ENCODE data around the gene MEP1A. TPM values are rescaled to one million over a fixed set of nuclear protein-coding genes. Genes with fewer than 3 reads are reported as not detected.
"Not testable (repeated sequence)": the region's sequence is repeated elsewhere in the genome, so short reads cannot be mapped to it uniquely, and the experiment has no call there.

The MEP1A gene
- total and polyA plus RNA-seq, 2 donors (not counting 3 experiments of a cell fraction or from before 2014, with no cell fraction given) = not detected

GRCh38 chr6:46850792-46851191, 57.6 kb downstream of the MEP1A start:
- BruUV-seq (replicated peaks) = no TSS peak
- peaks cover 31% of the 10 kb centered on the region for H3K4me1 ChIP-seq (ENCODE audit: control insufficient read depth, extremely low read depth, insufficient read depth, low read length)
- H3K36me3 ChIP-seq (ENCODE audit: control insufficient read depth in 2 of 2, extremely low read depth in 1 of 2, insufficient read depth in 2 of 2, low read length in 2 of 2) = no peaks in the 10 kb centered on the region
- no peaks in the 10 kb centered on the region for H3K79me2 ChIP-seq (ENCODE audit: control insufficient read depth, insufficient read depth, low read length)
- TF ChIP-seq FOS (IDR thresholded peaks at IDR 0.05; ENCODE audit: borderline replicate concordance, insufficient read depth, low read length) (no peak), MAX (IDR thresholded peaks at IDR 0.05; ENCODE audit: insufficient read depth, insufficient read length) (no peak), POLR2AphosphoS5 (IDR thresholded peaks at IDR 0.05; ENCODE audit: insufficient read depth, low read depth, low read length) (no peak), POLR2A (IDR thresholded peaks at IDR 0.05; ENCODE audit: low read depth, low read length) (no peak), EZH2 (IDR thresholded peaks at IDR 0.05; ENCODE audit: borderline replicate concordance, low read depth, low read length, severe bottlenecking) (no peak), CTCF (IDR thresholded peaks at IDR 0.05; ENCODE audit: extremely low read depth in 1 of 2, insufficient read depth in 1 of 2, low read depth in 1 of 2, low read length in 2 of 2) (no peak), JUN (IDR thresholded peaks at IDR 0.05; ENCODE audit: borderline replicate concordance, insufficient read depth, insufficient read length, low read depth) (no peak), MYC (IDR thresholded peaks at IDR 0.05; ENCODE audit: low read depth, low read length) (no peak), GATA2 (IDR thresholded peaks at IDR 0.05; ENCODE audit: insufficient read depth, insufficient read length, low read depth, low read length) (no peak)
- no peak overlapping the region for H2AFZ ChIP-seq (ENCODE audit: low read depth, low read length)
- FAIRE-seq = no peak
- H3K4me3 ChIP-seq (replicated peaks in 1 of 3; ENCODE audit: insufficient read depth in 1 of 3, low read depth in 1 of 3, low read length in 3 of 3) = no peak overlapping the region
- POLR2A ChIA-PET = no interaction called here
- H3K9me1 ChIP-seq (replicated peaks; ENCODE audit: control insufficient read depth, extremely low read depth, insufficient read depth, low read length) = no peaks in the 10 kb centered on the region
- intact Hi-C loops (cut with micrococcal nuclease) (loop anchor here (2.0 kb wide), 1 partner anchor 58 kb away; no protein-coding TSS in a partner anchor), dilution Hi-C loops (cut with MboI; ENCODE audit: extremely low pct_ligation_motif_present, low sequenced_read_pairs) (no loop called here)
- H3K27me3 ChIP-seq (ENCODE audit: control insufficient read depth in 2 of 2, insufficient read depth in 2 of 2, low read length in 2 of 2) = no peaks in the 10 kb centered on the region
- H4K20me1 ChIP-seq (replicated peaks; ENCODE audit: control insufficient read depth, extremely low read depth, insufficient read depth, low read length) = no peaks in the 10 kb centered on the region
- H3K4me2 ChIP-seq (ENCODE audit: insufficient read depth, low read length) = no peak overlapping the region
- no peak overlapping the region for H3K27ac ChIP-seq (ENCODE audit: insufficient read depth, low read depth, low read length)
- CTCF ChIA-PET = interaction anchor here (0.7 to 4.0 kb wide), 4 partner anchors 28 to 196 kb away, joined by 3 to 116 read pairs (median 7); no protein-coding TSS in a partner anchor
- H3K9me3 ChIP-seq (replicated peaks; ENCODE audit: control insufficient read depth, insufficient read depth, low read length) = no peaks in the 10 kb centered on the region
- H3K9ac ChIP-seq (replicated peaks; ENCODE audit: extremely low read depth, insufficient read depth, low read length) = no peak overlapping the region
- peak; percentile 48 for DNase-seq (ENCODE audit: low read depth, low spot score)

- H3K79me2 ChIP-seq (ENCODE audit: control insufficient read depth, insufficient read depth, low read length); H3K27me3 ChIP-seq (ENCODE audit: control insufficient read depth in 2 of 2, insufficient read depth in 2 of 2, low read length in 2 of 2); H3K27ac ChIP-seq (ENCODE audit: insufficient read depth, low read depth, low read length); H2AFZ ChIP-seq (ENCODE audit: low read depth, low read length); FAIRE-seq; dilution Hi-C loops (cut with MboI; ENCODE audit: extremely low pct_ligation_motif_present, low sequenced_read_pairs); H4K20me1 ChIP-seq (replicated peaks; ENCODE audit: control insufficient read depth, extremely low read depth, insufficient read depth, low read length); H3K9me3 ChIP-seq (replicated peaks; ENCODE audit: control insufficient read depth, insufficient read depth, low read length); H3K9ac ChIP-seq (replicated peaks; ENCODE audit: extremely low read depth, insufficient read depth, low read length); H3K4me3 ChIP-seq (replicated peaks in 1 of 3; ENCODE audit: insufficient read depth in 1 of 3, low read depth in 1 of 3, low read length in 3 of 3); DNase-seq (ENCODE audit: low read depth, low spot score); BruUV-seq (replicated peaks); H3K9me1 ChIP-seq (replicated peaks; ENCODE audit: control insufficient read depth, extremely low read depth, insufficient read depth, low read length); H3K36me3 ChIP-seq (ENCODE audit: control insufficient read depth in 2 of 2, extremely low read depth in 1 of 2, insufficient read depth in 2 of 2, low read length in 2 of 2); POLR2A ChIA-PET; H3K4me2 ChIP-seq (ENCODE audit: insufficient read depth, low read length): not testable (repeated sequence)
- CTCF ChIA-PET = interaction anchor here (2.2 to 4.0 kb wide), 2 partner anchors 139 to 195 kb away, joined by 11 to 116 read pairs; no protein-coding TSS in a partner anchor
- peaks cover 31% of the 10 kb centered on the region for H3K4me1 ChIP-seq (ENCODE audit: control insufficient read depth, extremely low read depth, insufficient read depth, low read length)
- intact Hi-C loops (cut with micrococcal nuclease) = loop anchor here (2.0 kb wide), 1 partner anchor 57 kb away; no protein-coding TSS in a partner anchor
These were observed 58.4 kb downstream of the MEP1A start for GRCh38 chr6:46851576-46851975.

Measured in endothelial cell of umbilical vein (primary cell).